Measurements from ENCODE around the gene TTPAL.

Gene TTPAL

DNA sequence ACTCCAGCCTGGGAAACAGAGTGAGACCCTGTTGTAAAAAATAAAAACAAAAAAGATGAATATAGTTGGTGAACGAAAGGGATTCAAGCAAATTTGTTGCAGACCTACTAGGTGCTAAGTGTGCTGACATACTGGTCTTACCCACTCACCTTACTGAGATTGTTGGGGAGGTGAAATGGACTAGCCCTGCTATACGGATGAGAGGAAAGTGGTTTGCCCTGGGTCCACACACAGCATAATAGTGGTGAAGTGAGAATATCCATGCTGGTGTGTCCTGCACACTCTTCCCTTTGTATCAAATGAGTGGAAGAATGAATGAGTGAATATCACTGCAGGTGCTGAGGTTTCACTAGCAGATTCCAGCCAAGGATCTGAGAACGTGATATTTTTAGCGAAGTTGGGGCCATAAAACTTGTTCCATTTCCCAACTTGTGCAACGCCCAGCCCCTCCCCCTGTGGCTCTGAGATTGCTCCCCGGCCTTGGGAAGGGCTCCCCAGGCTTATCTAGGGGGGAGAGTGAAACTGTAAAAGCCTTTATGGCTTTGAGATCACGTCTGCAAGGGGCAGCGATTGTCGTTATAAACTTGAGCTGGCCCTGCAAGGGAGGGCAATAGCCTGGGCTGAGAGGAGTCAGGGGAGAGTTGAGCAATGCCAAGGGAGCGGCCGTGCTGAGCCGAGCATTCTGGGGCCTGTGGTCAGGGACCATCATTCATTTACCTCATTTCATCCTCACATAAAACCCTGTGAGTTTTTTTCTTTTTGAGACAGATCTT lies 33.2 kb upstream of the TTPAL start:
- no peak for FAIRE-seq

DNA sequence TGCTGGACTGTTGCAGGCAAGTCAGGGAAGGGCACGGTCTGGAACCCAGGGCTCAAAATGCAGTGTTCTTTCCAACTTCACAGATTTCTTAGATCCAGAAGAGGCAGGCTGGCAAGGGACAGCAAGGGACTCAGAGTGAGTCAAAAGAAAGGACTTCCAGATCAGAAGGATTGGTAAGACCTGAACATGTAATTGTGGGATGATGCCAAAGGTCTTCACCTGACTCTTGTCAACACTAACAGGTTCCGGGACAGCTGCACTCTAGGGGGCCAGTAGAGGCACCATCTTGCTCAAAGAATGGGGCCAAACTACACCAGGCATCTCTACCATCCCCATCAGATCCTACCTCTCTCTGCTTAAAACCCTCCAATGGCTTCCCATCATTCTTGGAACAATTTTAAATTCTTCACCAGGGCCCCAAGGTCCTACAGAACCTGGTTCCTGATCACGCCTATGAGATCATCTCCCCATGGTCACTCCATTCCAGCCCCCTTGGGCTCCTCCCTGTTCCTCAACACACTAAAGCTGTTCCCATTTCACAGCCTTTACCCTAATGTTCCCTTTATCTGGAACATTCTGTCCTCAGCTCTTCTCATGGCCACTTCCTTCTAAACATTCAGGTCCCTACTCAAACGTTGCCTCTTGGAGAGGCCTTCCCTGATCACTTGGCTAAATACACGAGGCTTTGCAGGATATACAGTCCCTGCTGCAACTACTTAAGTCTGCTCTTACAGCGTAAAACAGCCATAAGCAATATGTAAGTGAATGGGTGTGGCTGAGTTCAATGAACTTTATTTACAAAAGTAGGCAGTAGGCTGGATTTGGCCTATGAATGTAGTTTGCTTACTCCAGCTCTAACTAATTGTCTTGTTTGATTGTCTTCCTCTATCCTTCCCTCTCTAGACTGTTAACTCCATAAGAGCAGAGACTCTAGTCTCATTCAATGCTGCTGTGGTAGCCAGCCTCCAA lies 29.6 kb upstream of the TTPAL start:
- no peak for FAIRE-seq

DNA sequence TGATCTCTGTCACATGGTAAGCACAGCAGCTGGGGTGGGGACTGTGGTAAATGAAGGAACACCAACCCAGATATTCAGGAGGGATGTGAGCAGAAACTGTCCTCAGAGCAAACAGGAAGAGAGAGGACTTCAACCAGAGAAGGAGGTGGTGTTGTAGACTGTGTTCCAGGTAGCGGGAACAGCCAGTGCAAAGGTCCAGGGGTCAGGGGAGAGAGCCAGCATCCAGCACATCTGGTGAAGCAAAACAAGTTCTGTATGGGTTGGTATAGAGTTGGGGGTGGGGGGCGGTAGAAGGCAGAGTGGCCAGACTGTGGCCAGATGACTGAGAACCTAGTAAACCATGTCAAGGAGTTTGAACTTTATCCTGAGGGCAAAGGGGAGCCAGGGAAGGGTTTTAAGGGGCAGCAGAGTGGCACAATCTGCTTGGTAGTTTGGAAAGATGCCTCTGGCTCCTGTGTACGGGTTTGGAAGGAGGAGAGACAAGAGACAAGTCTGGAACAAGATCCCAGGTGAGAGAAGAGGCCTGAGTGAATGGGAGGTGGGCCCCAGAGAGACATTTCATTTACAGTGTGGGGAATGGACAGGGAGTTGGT lies 27.8 kb upstream of the TTPAL start:
- no peak for FAIRE-seq

DNA sequence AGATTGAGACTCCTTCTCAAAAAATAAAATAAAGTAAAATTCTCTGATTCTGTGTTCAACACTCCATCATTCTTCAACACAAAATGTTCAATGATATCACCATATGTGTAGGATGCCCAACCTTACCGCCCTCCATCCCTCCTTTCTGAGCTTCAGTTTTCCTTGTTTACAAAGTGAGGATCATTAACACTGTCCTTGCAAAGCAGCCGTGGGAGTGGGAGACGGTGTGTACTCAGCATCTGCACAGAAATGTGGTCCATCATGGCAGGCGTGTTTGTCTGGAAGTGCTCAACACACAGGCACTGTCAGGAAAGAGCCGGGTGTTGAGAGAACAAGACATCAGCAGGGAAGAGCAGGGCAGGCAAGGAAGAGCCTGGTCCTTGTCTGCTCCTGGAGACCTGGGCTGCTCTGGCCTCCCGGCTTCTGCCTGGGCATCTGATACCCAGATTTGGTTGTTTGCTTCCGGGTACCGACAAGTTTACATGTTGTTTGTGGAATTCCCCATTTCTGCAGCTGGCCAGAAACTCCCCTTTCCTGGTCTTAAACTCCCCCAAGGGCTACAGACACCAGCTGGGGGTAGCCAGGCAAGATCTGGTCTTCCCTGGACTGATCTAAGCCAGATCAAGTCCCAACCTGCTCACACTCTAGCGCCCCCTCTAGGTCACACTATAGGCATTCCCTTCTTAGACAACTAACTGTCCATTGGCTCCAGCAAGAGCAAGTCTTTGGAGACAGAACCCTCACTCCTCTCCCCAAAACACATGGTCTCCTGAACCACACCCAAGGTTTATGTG lies 26.7 kb upstream of the TTPAL start:
- FAIRE-seq: no peak

DNA sequence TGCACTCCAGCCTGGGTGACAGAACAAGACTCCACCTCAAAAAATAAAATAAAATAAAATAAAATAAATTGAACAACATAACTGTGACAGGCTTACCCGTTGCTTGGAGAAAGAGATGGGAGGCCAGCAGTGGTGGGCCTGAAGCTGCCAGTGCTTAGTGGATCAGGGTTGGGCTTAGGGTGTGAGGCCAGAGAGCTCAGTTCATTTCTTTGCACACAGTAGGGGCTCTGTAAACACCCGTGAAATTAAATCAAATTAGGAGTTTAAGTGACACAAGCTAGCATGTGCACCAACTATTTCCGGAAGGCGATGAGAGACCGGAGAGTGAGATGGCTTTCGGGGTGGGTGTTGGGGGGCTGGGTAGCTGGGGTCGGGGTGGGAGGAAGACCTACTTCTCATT lies 25.8 kb upstream of the TTPAL start:
- no peak for FAIRE-seq

DNA sequence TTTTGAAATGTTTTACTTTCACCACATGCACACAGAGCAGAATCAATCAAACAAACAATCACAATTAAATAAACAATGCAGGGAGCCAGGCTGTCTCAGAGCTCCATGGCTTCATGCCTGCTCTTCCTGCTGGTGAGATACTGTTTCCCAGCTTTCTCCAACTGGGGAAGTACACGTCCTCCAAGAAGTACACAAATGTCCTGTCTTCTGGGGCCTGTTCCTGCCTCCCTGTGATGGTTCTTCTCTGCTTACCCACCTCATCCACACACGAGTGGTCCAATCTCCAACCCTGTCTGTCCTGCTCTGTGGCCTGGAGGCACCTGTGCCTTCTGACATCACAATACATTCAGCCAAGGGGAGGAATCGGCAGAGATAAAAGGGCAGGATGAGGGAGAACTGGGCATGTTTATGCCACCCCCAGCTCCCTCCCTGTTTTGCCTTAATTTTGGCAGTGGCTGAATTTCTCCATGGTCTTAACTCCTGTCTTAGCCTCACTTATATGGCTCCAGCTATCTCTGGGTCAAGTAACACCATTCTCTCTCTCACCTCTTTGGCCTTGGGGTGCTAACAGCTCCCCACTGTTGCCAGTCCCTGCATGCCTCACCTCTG lies 25.3 kb upstream of the TTPAL start:
- FAIRE-seq: no peak

DNA sequence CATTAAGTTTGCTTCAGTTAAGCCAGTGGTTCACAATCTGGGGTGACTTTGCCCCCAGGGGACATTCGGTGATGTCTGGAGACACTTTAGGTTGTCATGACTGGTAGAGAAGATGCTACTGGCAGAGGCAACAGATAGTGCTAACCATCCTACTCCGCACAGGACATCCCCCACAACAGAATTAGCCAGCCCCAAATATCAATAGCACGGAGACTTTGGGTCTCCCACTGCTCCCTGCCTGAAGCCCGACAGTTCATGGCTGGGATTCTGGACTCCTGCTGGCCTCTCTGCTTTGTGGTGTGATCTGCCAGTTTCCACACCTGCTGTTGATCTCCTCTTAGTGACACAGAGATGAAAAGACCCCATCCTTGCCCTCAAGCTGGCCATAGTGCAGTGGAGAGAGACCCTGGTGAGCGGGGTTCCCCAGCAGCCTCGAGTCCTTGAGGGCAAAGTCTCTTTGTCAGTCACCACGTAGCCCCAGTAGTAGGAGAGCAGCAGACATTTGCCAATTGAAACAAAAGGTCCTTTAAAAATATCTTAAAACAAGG lies 24.7 kb upstream of the TTPAL start:
- no peak for FAIRE-seq

DNA sequence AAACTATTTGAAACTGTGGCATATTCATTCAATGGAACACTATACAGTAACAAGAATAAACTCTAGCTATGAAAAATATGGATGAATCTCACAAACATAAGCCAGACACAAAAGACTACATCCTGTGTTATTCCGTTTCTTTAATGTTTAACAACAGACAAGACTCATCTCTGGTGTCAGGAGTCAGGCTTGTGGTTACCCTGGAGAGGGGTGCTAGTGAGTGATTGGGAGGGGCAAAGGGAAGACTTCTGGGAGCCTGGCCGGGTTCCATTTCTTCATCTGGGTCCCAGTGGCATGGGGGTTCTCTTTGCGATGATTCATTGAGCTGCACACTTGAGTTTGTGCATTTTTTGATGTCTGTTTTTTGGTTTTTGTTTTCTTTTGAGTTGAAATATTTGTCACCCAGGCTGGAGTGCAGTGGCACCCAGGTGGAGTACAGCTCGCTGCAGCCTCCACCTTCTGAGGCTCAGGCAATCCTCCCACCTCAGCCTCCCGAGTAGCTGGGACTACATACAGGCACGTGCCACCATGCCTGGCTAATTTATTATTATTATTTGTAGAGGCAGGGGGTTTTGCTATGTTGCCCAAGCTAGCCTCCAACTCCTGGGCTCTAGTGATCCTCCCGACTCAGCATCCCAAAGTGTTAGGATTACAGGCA lies 21.2 kb upstream of the TTPAL start:
- FAIRE-seq: no peak

DNA sequence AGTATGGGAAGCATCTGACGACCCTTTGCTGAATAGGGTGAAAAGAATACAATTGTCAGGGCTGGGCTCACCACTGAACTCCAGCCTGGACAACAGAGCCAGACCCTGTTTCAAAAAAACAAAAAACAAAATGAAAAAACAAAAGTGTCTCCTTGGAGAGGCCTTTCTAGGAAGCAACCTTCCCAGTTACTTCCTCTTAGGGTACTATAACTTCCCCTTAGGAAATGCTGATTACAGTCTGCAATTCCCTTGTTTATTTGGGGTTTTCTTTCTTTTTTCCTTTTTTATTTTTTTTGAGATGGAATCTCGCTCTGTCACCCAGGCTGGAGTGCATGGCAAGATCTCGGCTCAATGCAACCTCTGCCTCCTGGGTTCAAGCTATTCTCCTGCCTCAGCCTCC lies 20.5 kb upstream of the TTPAL start:
- FAIRE-seq: no peak

DNA sequence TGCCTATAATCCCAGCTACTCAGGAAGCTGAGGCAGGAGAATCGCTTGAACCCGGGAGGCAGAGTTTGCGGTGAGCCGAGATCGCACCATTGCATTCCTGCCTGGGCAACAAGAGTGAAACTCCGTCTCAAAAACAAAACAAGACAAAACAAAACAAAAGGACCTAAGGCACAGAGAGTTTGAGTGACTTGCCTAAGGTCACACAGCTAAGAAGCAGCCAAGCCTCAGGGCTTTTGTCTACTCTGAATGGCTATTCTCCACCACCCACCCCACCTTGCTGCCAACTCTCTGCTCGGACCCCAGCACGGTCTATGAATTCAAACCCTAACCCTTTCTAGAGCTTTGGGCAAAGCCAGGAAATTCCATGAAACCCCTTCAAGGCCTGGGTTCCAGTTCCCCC lies 19.1 kb upstream of the TTPAL start:
- FAIRE-seq: no peak

DNA sequence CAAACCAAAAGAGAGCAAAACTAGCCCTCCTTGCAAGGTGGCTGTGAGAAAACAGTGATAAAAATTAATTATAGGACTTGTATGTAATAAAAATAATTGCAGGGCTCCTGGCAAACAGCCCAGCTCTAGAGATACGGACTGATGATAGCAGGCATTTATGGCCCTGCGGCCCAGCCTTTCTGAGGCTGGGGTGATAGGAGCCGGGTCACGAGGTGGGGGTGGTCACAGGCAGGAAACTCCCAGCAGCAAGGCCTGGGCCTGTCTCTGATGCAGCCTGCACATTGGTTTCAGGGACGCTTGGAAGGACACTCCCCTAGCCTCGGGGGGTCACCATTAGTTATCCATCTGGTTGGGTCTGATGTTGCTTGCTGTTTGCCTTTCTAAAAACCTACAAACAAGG lies 18.7 kb upstream of the TTPAL start:
- no peak for FAIRE-seq

DNA sequence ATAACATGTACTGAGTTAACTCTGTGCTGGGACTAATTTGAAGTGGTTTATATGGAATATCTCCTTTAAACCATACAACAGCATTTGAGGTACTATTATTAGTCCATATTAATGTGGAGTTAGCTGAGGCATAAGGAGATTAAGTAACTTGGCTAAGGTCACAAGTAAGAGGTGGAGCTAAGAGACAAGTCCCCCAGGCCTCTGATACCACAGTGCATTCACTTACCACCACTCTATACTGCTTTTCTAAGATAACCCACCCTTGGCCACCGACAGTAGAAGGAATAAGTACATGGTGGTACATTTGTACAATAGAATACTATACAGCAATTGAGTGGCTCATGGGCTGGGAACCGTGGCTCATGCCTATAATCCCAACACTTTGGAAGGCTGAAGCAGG lies 16.4 kb upstream of the TTPAL start:
- FAIRE-seq: no peak

DNA sequence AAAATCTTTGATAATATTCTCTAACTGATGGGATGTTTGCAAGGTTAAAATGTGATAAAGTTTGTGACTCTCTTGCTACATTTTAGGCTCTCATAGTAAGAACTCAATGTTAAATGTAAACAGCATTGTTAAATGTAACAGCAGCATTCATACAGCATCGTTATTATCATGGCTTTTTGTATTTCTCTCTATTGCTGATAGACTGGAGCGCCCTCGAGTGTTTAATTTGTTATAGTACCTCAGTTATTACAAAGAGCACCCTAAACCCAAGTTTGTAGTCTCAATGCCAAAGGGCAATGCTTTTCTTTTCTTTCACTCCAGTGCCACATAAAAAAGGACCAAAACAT lies 14.9 kb upstream of the TTPAL start:
- no peak for FAIRE-seq

DNA sequence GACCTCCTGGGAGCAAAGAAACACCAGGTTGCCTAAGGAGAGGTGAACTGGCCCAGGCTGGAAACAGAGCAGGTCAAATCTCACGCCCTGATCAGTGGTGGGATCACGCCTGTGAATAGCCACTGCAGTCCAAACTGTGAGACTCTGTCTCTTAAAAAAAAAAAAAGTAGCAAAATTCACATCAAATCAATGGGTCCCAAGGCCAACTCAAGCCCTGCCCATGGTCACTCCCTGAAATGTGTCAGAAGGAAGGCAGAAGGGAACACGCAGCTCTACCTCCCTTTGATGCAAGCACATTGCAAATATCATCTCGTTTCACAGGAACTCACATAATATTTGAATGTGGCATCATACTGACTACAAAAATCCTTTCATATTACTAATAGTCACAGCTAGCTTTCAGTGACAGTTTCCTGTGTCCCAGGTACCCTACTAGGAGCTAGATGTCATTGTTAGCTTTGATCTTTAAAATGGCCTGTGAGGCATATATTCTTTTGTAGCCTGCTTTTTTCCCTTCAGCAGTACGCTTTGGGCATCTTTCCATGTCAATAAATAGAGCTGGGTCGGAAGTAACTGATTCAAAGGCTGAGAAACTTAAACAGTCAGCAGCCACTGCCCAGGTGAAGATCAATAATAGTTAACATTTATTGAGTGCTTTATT lies 14.4 kb upstream of the TTPAL start:
- no peak for FAIRE-seq

DNA sequence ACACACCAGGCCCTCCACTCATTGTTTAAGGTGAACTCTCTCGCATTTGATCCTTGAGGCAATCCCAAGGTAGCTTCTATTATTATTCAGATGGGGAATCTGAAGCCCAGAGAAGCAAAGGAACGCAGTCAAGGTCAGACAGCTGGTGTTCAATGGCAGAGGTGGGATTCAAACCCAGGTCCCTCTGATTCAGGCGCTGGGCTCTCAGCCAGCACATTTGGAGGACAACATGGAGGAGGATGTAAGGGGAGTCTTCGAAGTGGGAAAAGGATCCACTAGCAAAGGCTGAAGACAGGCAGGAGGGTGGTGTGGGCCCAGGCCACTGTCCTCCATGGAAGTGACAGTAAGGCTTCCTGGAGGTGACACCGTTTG lies 13.9 kb upstream of the TTPAL start:
- FAIRE-seq: no peak

DNA sequence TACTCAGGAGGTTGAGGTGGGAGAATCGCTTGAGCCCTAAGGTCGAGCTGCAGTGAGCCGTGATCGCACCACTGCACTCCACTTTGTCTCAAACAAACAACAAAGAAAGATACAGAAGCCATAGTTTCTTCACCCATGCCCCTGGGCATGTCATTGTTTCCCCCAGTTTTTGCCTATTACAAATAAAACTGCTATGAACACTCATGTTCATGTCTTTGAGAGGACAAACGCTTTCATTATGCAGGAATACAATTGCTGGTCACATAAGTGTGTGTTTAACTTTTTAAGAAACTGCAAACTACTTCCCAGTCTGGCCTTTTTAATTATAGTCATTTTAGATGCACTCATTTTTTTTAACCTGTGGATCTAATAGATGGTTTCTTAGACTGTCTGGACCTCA lies 12.2 kb upstream of the TTPAL start:
- FAIRE-seq: no peak

DNA sequence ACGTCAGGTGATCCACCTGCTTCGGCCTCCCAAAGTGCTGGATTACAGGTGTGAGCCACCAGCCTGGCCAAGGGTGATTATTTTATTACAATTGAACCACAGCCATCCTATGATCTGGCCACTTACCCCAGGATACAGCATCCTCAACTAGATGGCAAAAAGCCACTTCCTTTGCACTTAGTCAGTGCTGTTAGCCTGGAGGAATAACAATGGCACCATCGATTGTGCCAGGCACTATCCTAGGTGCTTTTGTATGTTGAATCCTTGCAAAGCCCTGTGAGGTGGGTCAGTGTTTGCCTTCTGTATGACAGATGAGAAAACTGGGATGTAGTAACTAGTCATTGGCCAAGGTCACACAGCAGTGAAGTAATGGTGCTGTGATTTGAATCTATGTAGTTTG lies 11.2 kb upstream of the TTPAL start:
- no peak for FAIRE-seq

DNA sequence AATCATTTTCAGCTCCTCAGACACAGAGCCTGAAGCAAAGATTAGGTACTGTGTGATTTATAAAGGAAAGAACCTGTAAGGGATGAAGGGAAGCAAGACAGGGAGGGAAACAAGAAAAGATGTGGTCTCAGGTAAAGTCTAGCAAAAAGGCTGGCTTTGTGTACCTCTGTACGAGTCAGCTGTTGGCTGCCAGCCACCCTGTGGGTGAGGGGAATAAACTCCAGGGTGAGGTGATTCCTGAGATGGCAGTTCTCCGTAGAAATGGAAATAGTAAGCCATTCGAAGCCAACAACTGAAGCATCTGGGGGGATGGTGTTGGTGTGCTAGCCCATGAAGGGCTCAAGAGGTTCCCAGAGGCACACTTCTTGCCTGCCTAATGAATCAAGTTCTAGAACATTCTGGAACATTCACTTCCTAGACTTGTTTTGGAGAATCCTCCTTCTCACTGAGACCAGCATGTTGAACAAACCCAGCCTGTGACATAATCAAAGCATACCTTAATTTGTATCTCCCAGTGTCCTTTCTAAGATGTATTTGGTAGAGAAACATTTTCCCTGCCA lies 10.6 kb upstream of the TTPAL start:
- no peak for FAIRE-seq

DNA sequence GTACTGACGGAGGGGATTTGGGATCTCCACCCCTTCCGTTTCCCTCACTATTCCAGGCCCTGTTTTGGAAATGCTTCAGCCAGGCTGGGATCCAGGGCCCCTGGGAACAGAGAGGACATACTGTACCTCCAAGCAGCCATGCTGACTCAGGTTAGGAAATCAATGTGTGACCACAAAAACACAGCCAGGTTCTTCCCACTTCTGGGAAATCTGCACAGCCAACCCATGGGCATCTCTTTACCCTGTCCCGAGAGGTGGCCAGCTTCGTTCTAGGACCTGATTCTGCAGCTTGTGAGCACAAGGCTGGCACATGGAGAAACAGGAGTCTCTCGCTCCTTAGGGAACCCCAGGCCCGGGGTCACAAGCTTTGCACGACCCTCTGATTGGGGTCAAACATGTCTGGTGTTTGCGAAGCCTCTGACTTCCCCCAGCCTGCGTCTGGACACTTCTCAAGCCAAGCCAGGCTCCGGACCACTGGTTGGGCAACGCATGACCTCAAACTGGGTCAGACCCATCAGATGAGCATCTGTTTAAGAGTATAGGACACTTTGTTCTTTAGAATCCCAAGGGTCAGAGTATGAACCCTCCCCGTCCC lies 8.3 kb upstream of the TTPAL start:
- no peak for FAIRE-seq

DNA sequence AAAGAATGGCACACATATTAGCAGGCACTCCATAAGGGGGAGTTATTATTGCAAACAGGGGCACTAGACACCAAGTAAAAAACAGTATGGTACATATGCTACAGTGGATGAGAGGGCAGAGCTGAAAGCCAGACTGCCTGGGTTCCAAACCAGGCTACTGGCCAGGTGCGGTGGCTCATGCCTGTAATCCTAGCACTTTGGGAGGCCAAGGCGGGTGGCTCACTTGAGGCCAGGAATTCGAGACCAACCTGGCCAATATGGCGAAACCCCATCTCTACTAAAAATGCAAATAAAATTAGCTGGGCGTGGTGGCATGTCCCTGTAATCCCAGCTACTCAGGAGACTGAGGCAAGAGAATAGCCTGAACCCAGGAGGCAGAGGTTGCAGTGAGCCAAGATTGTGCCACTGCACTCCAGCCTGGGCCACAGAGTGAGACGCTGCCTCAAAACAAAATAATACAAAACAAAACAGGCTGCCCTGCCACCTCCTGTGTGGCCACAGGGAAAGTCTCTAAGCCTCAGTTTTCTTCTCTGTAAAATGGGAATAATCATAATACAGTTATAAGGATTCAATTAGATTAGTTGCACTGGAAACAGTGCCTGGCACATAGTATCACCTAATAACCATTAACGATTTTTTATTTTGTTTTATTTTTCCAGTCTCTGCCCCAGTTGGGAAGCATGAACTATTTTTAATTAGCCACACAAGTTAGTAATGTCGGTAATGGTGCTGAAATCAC lies 7.5 kb upstream of the TTPAL start:
- FAIRE-seq: no peak
